GM12878 (cell line): ENCODE data around the gene BCL2L12. TPM values are rescaled to one million over a fixed set of nuclear protein-coding genes. Genes with fewer than 3 reads are reported as not detected.

Experiments used
- ATAC-seq: fragments of 200-7000 bp; cut with Tn5 transposase; 3 replicates; pipeline ENCODE4 v1.9.1; 2020; ENCODE audit warnings: mild to moderate bottlenecking, moderate library complexity
- BruUV-seq: library from RNA; stranded (reverse); fragments of 400-500 nt; replicated peaks from 2 replicates; lab custom pipeline; 2021; lab: Mats Ljungman, UMichigan
- CTCF ChIA-PET: fragments of 300-600 bp; sonication (Branson Sonifier 250); formaldehyde crosslinking; extraction: SDS; loops from one replicate; lab custom pipeline; 2021; ENCODE audit warnings: inconsistent platforms; lab: Yijun Ruan, JAX
- POLR2A ChIA-PET: fragments of 350-600 bp; formaldehyde crosslinking; extraction: SDS; loops from one replicate; lab custom pipeline; 2021; ENCODE audit warnings: inconsistent platforms; lab: Charles Lee
- RAD21 ChIA-PET: fragments of 300-600 bp; sonication (Branson Sonifier 250); formaldehyde crosslinking; loops from one replicate; lab custom pipeline; 2023; ENCODE audit warnings: antibody characterized with exemption; ENCODE audit not compliant: unreplicated experiment; lab: Charles Lee
- SMC1A ChIA-PET: fragments of 300-600 bp; sonication (Branson Sonifier 250); formaldehyde crosslinking; loops from one replicate; lab custom pipeline; 2023; ENCODE audit not compliant: unreplicated experiment, uncharacterized antibody; lab: Charles Lee
- DNase-seq: peaks from one replicate; pipeline ENCODE4 v3.0.0-alpha.2; 2011; ENCODE audit warnings: low read depth, low spot score
- FAIRE-seq: peaks from 3 replicates; lab custom pipeline; 2011; peaks lifted over from hg19 to GRCh38; lab: Jason Lieb, UNC
- H2AFZ ChIP-seq: 2 replicates; pipeline ENCODE4 v1.6.0; 2011; ENCODE audit warnings: low read depth, low read length, control low read depth; ENCODE audit not compliant: control insufficient read depth
- H3K27ac ChIP-seq: 2 replicates; pipeline ENCODE4 v1.5.1; 2011; ENCODE audit warnings: control low read depth; ENCODE audit not compliant: control insufficient read depth, insufficient read depth
- H3K27me3 ChIP-seq, 2 experiments: replicated peaks in 1 of 2; 2 replicates each; pipeline versions ENCODE4 v1.6.0 to v1.6.1; 2011; ENCODE audit warnings: low read length in 1 of 2; ENCODE audit not compliant: control insufficient read depth in 2 of 2, insufficient read depth in 2 of 2
- H3K36me3 ChIP-seq, 2 experiments: 2 replicates each; pipeline ENCODE4 v1.5.1; 2011; ENCODE audit warnings: low read length in 1 of 2; ENCODE audit not compliant: control insufficient read depth in 2 of 2, insufficient read depth in 2 of 2
- H3K4me1 ChIP-seq: 2 replicates; pipeline ENCODE4 v1.6.1; 2011; ENCODE audit warnings: mild to moderate bottlenecking, low read length, moderate library complexity, mixed read lengths; ENCODE audit not compliant: control insufficient read depth, insufficient read depth
- H3K4me2 ChIP-seq: 2 replicates; pipeline ENCODE4 v1.6.0; 2011; ENCODE audit warnings: control low read depth; ENCODE audit not compliant: control insufficient read depth, insufficient read depth
- H3K4me3 ChIP-seq: fragments of 200-600 bp; sonication (generic); 2 replicates; pipeline ENCODE4 v1.5.1; 2016
- H3K79me2 ChIP-seq: 2 replicates; pipeline ENCODE4 v1.6.0; 2011; ENCODE audit warnings: low read length; ENCODE audit not compliant: control insufficient read depth, insufficient read depth
- H3K9ac ChIP-seq: 2 replicates; pipeline ENCODE4 v1.8.0; 2011; ENCODE audit warnings: low read length, control low read depth, mixed read lengths; ENCODE audit not compliant: control insufficient read depth, insufficient read depth
- H3K9me3 ChIP-seq: replicated peaks from 3 replicates; pipeline ENCODE4 v1.5.1; 2011; ENCODE audit warnings: mild to moderate bottlenecking, low read length; ENCODE audit not compliant: control insufficient read depth, insufficient read depth
- H4K20me1 ChIP-seq: 2 replicates; pipeline ENCODE4 v1.6.0; 2011; ENCODE audit not compliant: control insufficient read depth, insufficient read depth
- CBX5 ChIP-seq: sonication (generic); IDR thresholded peaks from 2 replicates; pipeline ENCODE4 v1.6.1; 2016; ENCODE audit warnings: low read depth, moderate library complexity, mild to moderate bottlenecking, inconsistent platforms
- EGR1 ChIP-seq, 2 experiments: IDR thresholded peaks; 1 replicate in 1 of 2; 2 replicates in 1 of 2; pipeline ENCODE4 v1.6.1; 2011 to 2012; ENCODE audit warnings: low read depth in 2 of 2, low read length in 2 of 2, borderline replicate concordance in 1 of 2, mild to moderate bottlenecking in 1 of 2, moderate library complexity in 1 of 2
- ESRRA ChIP-seq: IDR thresholded peaks from 2 replicates; pipeline ENCODE4 v1.6.1; 2012; ENCODE audit warnings: mild to moderate bottlenecking, low read length, improper control_type of control experiment
- EZH2 ChIP-seq: IDR thresholded peaks from 2 replicates; pipeline ENCODE4 v1.6.1; 2012; ENCODE audit warnings: low read depth, mild to moderate bottlenecking, control low read depth, inconsistent platforms, low read length, borderline replicate concordance; ENCODE audit not compliant: control insufficient read depth
- FOS ChIP-seq: IDR thresholded peaks from 3 replicates; pipeline ENCODE4 v1.6.1; 2011; ENCODE audit warnings: borderline replicate concordance; ENCODE audit not compliant: insufficient read length; ENCODE audit errors: extremely low read depth
- HDGF ChIP-seq: fragments of 450-650 bp; IDR thresholded peaks from 2 replicates; pipeline ENCODE4 v1.6.1; 2016; ENCODE audit warnings: antibody characterized with exemption
- IKZF1 ChIP-seq: fragments of 450-650 bp; conservative IDR thresholded peaks from 2 replicates; pipeline ENCODE4 v1.6.1; 2017; ENCODE audit warnings: antibody characterized with exemption, mild to moderate bottlenecking
- JUND ChIP-seq: IDR thresholded peaks from 2 replicates; pipeline ENCODE4 v1.6.1; 2012; ENCODE audit warnings: low read depth, mild to moderate bottlenecking, low read length, improper control_type of control experiment, moderate library complexity
- KLF5 ChIP-seq: fragments of 450-650 bp; IDR thresholded peaks from 2 replicates; pipeline ENCODE4 v1.6.1; 2014; ENCODE audit warnings: mild to moderate bottlenecking; ENCODE audit not compliant: partially characterized antibody
- MTA2 ChIP-seq: fragments of 450-650 bp; IDR thresholded peaks from 2 replicates; pipeline ENCODE4 v1.6.1; 2016; ENCODE audit warnings: low read depth, mild to moderate bottlenecking, moderate library complexity
- NBN ChIP-seq: fragments of 450-650 bp; IDR thresholded peaks from 2 replicates; pipeline ENCODE4 v1.6.1; 2016
- PAX5 ChIP-seq: IDR thresholded peaks from 2 replicates; pipeline ENCODE4 v1.6.1; 2011; ENCODE audit warnings: low read depth, low read length, borderline replicate concordance
- POU2F2 ChIP-seq: IDR thresholded peaks from 3 replicates; pipeline ENCODE4 v1.6.1; 2011; ENCODE audit warnings: low read depth, mild to moderate bottlenecking, low read length, borderline replicate concordance
- RAD21 ChIP-seq: IDR thresholded peaks from 2 replicates; pipeline ENCODE4 v1.6.1; 2011; ENCODE audit warnings: mild to moderate bottlenecking, low read depth, low read length, moderate library complexity; ENCODE audit not compliant: insufficient read depth
- SMARCA5 ChIP-seq: fragments of 450-650 bp; IDR thresholded peaks from 2 replicates; pipeline ENCODE4 v1.6.1; 2017; ENCODE audit warnings: mild to moderate bottlenecking
- SP1 ChIP-seq: IDR thresholded peaks from one replicate; pipeline ENCODE4 v1.6.1; 2011; ENCODE audit warnings: low read depth, low read length
- WGBS: methylation state at CpG from one replicate; pipeline ENCODE4 v1.1.6; 2016; ENCODE audit warnings: low lambda C conversion rate; ENCODE audit not compliant: insufficient replicate concordance, insufficient coverage; ENCODE audit errors: missing lambda C conversion rate; 5-methylcytosine and 5-hydroxymethylcytosine counted together
- in situ Hi-C: fragments of 300-500 bp; cut with MboI; formaldehyde crosslinking; loops from 9 replicates; pipeline ENCODE4 v1.14.3; 2018; ENCODE audit warnings: mixed read lengths
- intact Hi-C: fragments of 100-400 bp; cut with micrococcal nuclease; formaldehyde crosslinking; loops from one replicate; pipeline ENCODE4 v1.14.2; 2022; ENCODE audit not compliant: unreplicated experiment
- polyA plus RNA-seq, 11 experiments: library from polyadenylated mRNA; depleted of rRNA in 4 of 11; unstranded in 6 of 11; stranded (reverse) in 5 of 11; fragments of >200 nt; fragmentation: Nextera tagmentation in 4 of 11; fragmentation: Illumina TruSeq in 1 of 11; extraction: Ambion mirVana in 4 of 11; extraction: Trizol in 1 of 11; gene quantifications; 1 replicate in 1 of 11; 2 replicates in 10 of 11; pipeline versions ENCODE4 v1.2.1 to v1.2.3, GENCODE V29; 2011 to 2016; ENCODE audit warnings: inconsistent platforms in 2 of 11, missing spikeins in 2 of 11, low read depth in 1 of 11
- total RNA-seq, 4 experiments: library from RNA; depleted of rRNA in 3 of 4; stranded (reverse); fragments of >200 nt in 3 of 4; fragmentation: Illumina TruSeq in 1 of 4; extraction: Trizol in 1 of 4; gene quantifications; 2 replicates each; pipeline versions ENCODE4 v1.2.1 to v1.2.3, GENCODE V29; 2013 to 2021
- TF ChIP-seq, protein P1 (sequence below): IDR thresholded peaks from 2 replicates; pipeline ENCODE4 v1.6.1; 2012; ENCODE audit warnings: mild to moderate bottlenecking, low read depth, low read length
- TF ChIP-seq, protein P2 (sequence below): IDR thresholded peaks from 2 replicates; pipeline ENCODE4 v1.6.1; 2011; ENCODE audit warnings: mild to moderate bottlenecking, low read depth, low read length, moderate library complexity; ENCODE audit not compliant: insufficient replicate concordance

BCL2L12 gene
- total and polyA plus RNA-seq, 10 of the 15 experiments (the other 5 are each of a cell fraction or from before 2014, with no cell fraction given) = 1.8 to 143 (median 50.4) TPM

DNA sequence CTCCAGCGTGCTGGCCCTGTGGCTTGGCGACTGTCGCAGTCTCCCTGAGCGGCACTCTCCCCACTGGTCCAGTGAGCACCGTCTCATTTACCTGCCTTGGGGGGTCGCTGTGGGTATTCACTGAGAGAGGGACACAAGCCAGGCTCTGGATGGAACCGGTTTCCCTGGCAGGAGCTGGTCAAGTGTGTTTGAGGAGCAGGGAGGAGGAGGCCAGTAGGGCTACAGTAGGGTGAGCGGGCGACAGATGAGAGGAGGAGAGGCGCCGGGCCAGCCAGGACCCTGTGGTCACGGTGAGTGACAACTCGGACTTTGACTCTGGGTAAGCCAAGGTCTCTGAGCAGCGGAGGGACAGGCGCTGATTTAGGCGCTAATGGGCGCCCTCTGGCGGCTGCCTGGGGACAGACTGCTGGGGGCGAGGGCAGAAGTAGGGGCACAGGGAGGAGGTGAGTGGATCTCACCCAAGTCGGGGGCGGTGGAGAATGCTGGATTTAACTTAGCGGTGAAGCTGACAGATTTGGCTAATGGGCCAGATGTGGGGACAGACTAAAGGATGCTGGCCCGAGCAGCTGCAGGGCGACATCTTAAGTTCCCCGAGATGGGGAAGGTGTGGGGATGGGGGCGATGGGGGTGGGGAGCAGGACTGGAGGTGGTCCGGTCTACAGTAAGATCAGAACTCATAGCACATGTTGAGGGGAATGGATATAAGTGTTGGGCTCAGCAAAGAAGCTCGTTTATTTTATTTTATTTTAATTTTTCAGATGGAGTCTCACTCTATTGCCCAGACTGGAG is 6.6 kb downstream of the BCL2L12 start:
- Histone ChIP-seq H3K27me3 (no peaks in the 10 kb centered on the region), H3K79me2 (peaks cover 3% of the 10 kb centered on the region), H4K20me1 (no peaks in the 10 kb centered on the region), H3K4me3 (no peak overlapping the region), H2AFZ (peak overlapping the region; percentile 81), H3K4me2 (peak overlapping the region; percentile 77), H3K36me3 (no peaks in the 10 kb centered on the region; a peak in 2 of 4 replicates), H3K4me1 (peaks cover 28% of the 10 kb centered on the region), H3K9ac (peak overlapping the region; percentile 52; the same call in 1 of the 2 replicates), H3K9me3 (no peaks in the 10 kb centered on the region), H3K27ac (peak overlapping the region; percentile 51; the same call in 1 of the 2 replicates)
- in situ Hi-C loops (no loop called here), intact Hi-C loops (no loop called here)
- no peak for DNase-seq
- 11% methylated on average over 27 of the region's 28 CpGs for WGBS
- ATAC-seq = peak; percentile 52
- ChIA-PET RAD21 (interaction anchor here (1.2 to 8.6 kb wide), 3 partner anchors 7 to 102 kb away, joined by 3 to 131 read pairs (median 34); partner anchors contain the start of genes BCL2L12, IRF3, RRAS and SCAF1), SMC1A (interaction anchor here (1.0 to 2.9 kb wide), 6 partner anchors 9 to 102 kb away, joined by 3 to 15 read pairs (median 5); partner anchors contain the start of genes NOSIP, PRRG2 and RRAS), CTCF (interaction anchor here (0.7 to 10.5 kb wide), 20 partner anchors 6 to 202 kb away, joined by 3 to 130 read pairs (median 4); partner anchors contain the start of genes BCL2L12, IRF3, NOSIP and PRRG2), POLR2A (interaction anchor here (0.5 to 11.2 kb wide), 7 partner anchors 6 to 219 kb away, joined by 3 to 200 read pairs (median 6); partner anchors contain the start of genes BCL2L12, IRF3, NOSIP and PRRG2)
- FAIRE-seq = peak; percentile 62
- no TSS peak for BruUV-seq
- TF ChIP-seq MTA2 = 0 out of 2 replicates have a peak, but pooled peaks have one; percentile 27
- no peak for TF ChIP-seq FOS
- TF ChIP-seq PAX5 = peak; percentile 58; the same call in 1 of the 2 replicates
- TF ChIP-seq NBN = peak; percentile 79
- TF ChIP-seq, protein P1, sequence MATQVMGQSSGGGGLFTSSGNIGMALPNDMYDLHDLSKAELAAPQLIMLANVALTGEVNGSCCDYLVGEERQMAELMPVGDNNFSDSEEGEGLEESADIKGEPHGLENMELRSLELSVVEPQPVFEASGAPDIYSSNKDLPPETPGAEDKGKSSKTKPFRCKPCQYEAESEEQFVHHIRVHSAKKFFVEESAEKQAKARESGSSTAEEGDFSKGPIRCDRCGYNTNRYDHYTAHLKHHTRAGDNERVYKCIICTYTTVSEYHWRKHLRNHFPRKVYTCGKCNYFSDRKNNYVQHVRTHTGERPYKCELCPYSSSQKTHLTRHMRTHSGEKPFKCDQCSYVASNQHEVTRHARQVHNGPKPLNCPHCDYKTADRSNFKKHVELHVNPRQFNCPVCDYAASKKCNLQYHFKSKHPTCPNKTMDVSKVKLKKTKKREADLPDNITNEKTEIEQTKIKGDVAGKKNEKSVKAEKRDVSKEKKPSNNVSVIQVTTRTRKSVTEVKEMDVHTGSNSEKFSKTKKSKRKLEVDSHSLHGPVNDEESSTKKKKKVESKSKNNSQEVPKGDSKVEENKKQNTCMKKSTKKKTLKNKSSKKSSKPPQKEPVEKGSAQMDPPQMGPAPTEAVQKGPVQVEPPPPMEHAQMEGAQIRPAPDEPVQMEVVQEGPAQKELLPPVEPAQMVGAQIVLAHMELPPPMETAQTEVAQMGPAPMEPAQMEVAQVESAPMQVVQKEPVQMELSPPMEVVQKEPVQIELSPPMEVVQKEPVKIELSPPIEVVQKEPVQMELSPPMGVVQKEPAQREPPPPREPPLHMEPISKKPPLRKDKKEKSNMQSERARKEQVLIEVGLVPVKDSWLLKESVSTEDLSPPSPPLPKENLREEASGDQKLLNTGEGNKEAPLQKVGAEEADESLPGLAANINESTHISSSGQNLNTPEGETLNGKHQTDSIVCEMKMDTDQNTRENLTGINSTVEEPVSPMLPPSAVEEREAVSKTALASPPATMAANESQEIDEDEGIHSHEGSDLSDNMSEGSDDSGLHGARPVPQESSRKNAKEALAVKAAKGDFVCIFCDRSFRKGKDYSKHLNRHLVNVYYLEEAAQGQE = no peak
- TF ChIP-seq ESRRA = no peak
- peak in 1 of 2 experiments; percentile 48; a peak in 1 of 3 replicates for TF ChIP-seq EGR1 (IDR thresholded peaks at IDR 0.05; ENCODE audit: borderline replicate concordance in 1 of 2, low read depth in 2 of 2, low read length in 2 of 2)
- TF ChIP-seq KLF5 = no peak
- TF ChIP-seq, protein P2, sequence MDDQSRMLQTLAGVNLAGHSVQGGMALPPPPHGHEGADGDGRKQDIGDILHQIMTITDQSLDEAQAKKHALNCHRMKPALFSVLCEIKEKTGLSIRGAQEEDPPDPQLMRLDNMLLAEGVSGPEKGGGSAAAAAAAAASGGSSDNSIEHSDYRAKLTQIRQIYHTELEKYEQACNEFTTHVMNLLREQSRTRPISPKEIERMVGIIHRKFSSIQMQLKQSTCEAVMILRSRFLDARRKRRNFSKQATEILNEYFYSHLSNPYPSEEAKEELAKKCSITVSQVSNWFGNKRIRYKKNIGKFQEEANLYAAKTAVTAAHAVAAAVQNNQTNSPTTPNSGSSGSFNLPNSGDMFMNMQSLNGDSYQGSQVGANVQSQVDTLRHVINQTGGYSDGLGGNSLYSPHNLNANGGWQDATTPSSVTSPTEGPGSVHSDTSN = peak; percentile 86
- TF ChIP-seq CBX5 = no peak
- peak; percentile 63 for TF ChIP-seq RAD21
- no peak for TF ChIP-seq JUND
- TF ChIP-seq SMARCA5 = peak; percentile 90
- TF ChIP-seq HDGF = 0 out of 2 replicates have a peak, but pooled peaks have one; percentile 58
- 0 out of 2 replicates have a peak, but pooled peaks have one; percentile 31 for TF ChIP-seq IKZF1
- peak; percentile 9 for TF ChIP-seq SP1
- TF ChIP-seq POU2F2 = peak; percentile 53; the same call in 1 of the 3 replicates
- no peak for TF ChIP-seq EZH2
